Measurements from ENCODE around the gene SNAPC2.

The SNAPC2 gene

DNA sequence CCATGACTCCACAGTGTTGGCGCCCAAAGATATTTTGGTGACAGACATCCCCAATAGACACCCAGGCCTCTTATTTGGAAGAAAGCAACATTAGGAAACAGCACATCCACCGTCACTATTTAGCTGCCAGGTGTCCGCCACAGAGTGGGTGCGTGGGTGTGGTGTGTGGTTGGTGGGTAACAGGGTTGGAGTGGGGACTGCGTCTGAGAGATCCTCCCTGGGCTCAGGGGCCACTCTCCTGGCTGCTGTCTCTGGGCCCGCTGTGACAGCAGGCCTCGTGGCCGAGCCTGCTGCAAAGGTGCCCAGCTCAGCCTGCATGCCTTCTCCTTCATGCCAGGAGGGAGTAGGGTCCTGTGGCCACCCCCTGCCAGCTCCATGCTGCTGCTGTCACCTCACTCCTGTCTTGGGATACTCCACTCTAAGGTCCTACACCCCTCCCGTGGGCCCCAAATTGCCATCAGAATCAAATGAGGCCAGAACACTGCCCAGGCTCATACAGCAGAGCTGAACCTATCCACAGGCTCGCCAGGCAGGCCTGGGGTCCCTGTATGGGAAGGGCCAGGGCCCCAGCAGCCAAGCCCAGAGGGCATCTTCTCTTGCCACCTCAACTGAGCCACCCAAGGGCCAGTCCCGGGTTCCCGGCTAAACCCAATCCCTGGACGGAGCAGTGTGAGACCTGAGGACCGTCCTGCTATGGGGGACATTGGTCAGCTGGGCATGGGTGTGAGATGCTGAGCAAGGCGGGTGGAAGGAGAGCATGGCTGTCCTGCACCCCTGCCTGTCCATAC, 48.1 kb downstream of the SNAPC2 start:
- DNase-seq (ENCODE audit: low read depth): no peak

DNA sequence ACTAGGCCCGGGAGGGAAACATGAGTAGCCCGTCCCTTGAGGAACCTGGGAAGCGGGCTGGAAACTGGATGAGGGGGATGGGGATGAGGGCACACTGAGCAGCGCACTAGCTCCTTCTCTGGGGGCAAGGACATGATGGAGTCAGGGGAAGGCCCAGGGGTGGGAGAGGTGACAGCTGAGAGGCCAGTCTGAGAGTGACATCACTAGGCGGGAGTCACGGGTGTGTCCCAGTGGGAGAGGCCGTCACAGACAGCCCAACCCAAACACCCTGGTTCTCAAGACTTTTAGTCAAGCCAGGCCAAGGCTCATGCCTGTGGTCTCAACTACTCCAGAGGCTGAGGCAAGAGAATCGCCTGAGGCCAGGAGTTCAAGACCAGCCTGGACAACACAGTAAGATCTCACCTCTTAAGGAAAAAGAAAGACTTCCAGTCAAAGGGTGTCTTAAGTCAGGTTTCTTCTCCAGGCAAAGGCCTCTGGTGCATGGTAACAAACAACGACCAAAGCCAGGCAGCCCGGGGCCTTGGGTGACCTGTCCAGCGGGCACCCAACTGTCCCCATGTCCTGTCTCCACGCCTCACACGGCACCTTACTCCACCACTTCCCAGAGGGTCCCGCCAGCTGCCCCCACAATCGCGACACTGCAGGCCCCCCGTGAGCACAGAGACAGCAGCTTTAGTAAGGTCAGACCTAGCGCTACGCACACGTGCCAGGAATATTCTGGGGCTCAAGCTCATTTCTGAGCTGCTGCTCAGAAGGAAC, 48.8 kb downstream of the SNAPC2 start:
- no peak for DNase-seq (ENCODE audit: low read depth)

DNA sequence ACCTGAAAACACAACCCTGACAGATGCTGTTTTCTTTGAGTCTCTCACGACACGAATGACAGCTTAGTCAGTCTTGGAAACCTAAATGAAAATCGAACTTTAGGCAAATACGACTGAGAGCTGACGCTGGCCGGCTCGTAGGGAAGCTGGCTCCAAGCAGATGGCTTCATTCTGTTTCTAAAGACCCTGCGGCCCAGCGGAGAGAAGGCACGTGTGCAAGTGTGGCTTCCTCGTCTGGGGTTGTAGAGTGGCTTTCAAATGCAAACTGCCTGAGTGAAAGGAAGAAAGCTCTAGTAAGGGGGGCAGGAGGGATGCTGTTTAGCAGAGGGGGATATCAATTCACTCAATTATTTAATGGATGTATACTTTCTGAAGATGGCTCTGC, 49.4 kb downstream of the SNAPC2 start:
- DNase-seq (ENCODE audit: low read depth): no peak

DNA sequence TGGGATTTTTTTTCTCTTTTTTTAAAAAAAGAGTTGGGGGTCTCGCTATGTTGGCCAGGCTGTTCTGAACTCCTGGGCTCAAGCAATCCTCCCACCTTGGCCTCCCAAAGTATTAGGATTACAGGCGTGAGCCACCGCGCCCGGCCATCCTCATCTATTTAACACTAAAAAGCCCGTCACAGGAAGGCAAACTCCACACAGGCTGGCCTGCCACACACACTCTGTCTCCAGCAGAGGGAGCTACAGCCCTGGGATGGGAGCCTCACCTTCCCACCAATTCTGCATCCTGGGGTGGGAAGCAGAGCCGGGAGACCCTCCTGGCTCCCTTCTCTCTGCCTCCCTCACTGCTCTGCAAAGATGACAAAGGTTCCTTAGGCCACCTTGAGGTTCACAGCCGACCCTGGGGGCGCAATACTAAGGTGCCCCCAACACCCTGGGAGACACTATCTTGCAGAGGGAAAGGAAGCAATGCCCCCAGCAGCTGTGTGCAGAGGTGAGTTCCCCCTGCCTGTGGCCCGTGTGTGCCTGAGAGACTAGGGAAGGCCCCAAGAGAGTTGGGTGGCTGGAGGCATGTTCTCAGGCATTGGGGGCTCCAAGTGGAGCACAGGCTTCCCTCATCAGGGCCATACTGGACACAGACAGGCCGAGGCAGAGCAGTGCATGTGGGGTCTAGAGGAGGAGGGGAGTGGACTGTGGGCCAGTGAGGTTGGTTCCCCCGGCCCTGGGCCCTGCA, 50.7 kb downstream of the SNAPC2 start:
- no peak for DNase-seq (ENCODE audit: low read depth)

DNA sequence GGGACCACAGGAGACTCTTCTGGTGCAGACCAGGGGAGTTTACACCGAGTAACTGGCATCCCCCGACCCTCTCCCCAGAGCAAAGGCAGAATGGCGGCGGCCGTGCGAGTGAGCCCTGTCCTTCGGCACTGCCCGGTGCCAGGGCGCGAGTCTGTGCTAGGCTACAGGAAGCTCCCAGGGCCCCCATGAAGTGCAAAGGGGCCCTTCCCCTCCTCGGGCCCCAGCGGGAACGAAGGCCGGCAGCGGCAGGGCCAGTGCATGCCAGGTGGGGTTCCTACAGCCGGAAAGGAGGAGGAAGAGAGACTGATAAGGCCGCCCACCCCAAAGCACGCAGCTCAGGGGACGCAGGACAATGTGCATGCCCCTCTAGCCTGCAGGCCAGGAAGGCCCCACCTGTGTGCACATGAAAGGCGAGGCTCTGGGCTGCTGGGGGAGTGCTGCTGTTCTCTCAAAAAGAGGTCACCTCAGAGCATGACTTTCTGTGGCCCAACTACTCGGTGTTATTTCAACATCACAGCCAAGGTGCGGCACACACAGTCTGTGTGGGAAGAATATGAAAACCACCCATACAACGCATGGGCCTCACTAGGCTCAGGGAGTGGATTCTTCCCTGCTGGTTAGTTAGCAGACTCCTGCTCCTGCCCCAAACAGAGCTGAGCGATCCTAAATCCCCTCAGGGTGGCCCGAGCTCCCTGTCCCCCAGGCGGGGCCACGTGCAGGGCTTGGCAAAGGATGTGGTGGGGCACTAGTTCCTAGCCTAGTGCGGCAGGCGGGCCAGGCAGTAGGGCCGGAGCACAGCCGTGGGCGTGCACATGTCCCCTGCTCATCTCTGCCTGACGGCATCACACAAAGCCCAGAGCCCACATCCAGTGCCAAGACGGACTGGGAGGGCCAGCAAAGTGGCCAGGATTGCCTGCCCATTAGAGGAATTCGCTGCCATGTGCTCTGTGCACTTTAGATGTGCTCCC, 51.7 kb downstream of the SNAPC2 start:
- no peak for DNase-seq (ENCODE audit: low read depth)
